Glutamatergic neuron (in vitro differentiated cells): ENCODE data around the gene FNDC3A. TPM values are rescaled to one million over a fixed set of nuclear protein-coding genes. Genes with fewer than 3 reads are reported as not detected.

Experiments
- DNase-seq: peaks from one replicate; pipeline ENCODE4 v3.0.0; 2022
- H3K27ac Mint-ChIP-seq: one replicate; pipeline ENCODE4 v1.8.0; 2020; ENCODE audit warnings: mild to moderate bottlenecking, mixed read lengths, inconsistent platforms; ENCODE audit not compliant: unreplicated experiment
- H3K27me3 Mint-ChIP-seq: one replicate; pipeline ENCODE4 v1.8.0; 2020; ENCODE audit warnings: mild to moderate bottlenecking, moderate library complexity, mixed read lengths, inconsistent platforms; ENCODE audit not compliant: unreplicated experiment
- H3K36me3 Mint-ChIP-seq: one replicate; pipeline ENCODE4 v1.8.0; 2020; ENCODE audit warnings: mild to moderate bottlenecking, mixed read lengths, inconsistent platforms; ENCODE audit not compliant: unreplicated experiment
- H3K4me1 Mint-ChIP-seq: one replicate; pipeline ENCODE4 v1.8.0; 2020; ENCODE audit warnings: mild to moderate bottlenecking, low read depth, mixed read lengths, inconsistent platforms; ENCODE audit not compliant: unreplicated experiment
- H3K4me3 Mint-ChIP-seq: one replicate; pipeline ENCODE4 v1.8.0; 2020; ENCODE audit warnings: mild to moderate bottlenecking, mixed read lengths, inconsistent platforms; ENCODE audit not compliant: unreplicated experiment
- H3K9me3 Mint-ChIP-seq: one replicate; pipeline ENCODE4 v1.8.0; 2020; ENCODE audit warnings: mild to moderate bottlenecking, moderate library complexity, mixed read lengths, inconsistent platforms; ENCODE audit not compliant: unreplicated experiment
- CTCF ChIP-seq: fragments of 200-600 bp; sonication (generic); IDR thresholded peaks from one replicate; pipeline ENCODE4 v1.5.0; 2021; ENCODE audit not compliant: partially characterized antibody, unreplicated experiment
- total RNA-seq: library from RNA; stranded (reverse); fragmentation: NEBNext Ultra II Directional; extraction: Animal tissue kit (Norgen Biotek cat#: 25700); gene quantifications from one replicate; pipeline ENCODE4 v1.2.1, GENCODE V29; 2021; ENCODE audit not compliant: unreplicated experiment

Gene FNDC3A
- total RNA-seq, 1 donor from 2014 or later = 46.3 TPM

GRCh38 chr13:49190901-49191300 lies 215.2 kb downstream of the FNDC3A start:
- Mint-ChIP-seq H3K4me1 (no peaks in the 10 kb centered on the region), H3K4me3 (no peak overlapping the region), H3K27ac (no peak overlapping the region), H3K36me3 (no peaks in the 10 kb centered on the region), H3K27me3 (no peaks in the 10 kb centered on the region), H3K9me3 (no peaks in the 10 kb centered on the region)
- no peak for DNase-seq
- no peak for TF ChIP-seq CTCF

- H3K36me3 Mint-ChIP-seq = no peaks in the 10 kb centered on the region
- H3K4me1 Mint-ChIP-seq = no peaks in the 10 kb centered on the region
- no peaks in the 10 kb centered on the region for H3K9me3 Mint-ChIP-seq
- H3K4me3 Mint-ChIP-seq = no peak overlapping the region
- TF ChIP-seq CTCF = no peak
- H3K27me3 Mint-ChIP-seq = no peaks in the 10 kb centered on the region
- DNase-seq = no peak
- H3K27ac Mint-ChIP-seq = no peak overlapping the region
These were observed 230.9 kb downstream of the FNDC3A start for GRCh38 chr13:49206641-49207040.

GRCh38 chr13:49208619-49209018 lies 232.9 kb downstream of the FNDC3A start:
- no peak overlapping the region for H3K4me3 Mint-ChIP-seq
- H3K27ac Mint-ChIP-seq = no peak overlapping the region
- no peaks in the 10 kb centered on the region for H3K27me3 Mint-ChIP-seq
- no peaks in the 10 kb centered on the region for H3K36me3 Mint-ChIP-seq
- DNase-seq = no peak
- no peak for TF ChIP-seq CTCF
- H3K9me3 Mint-ChIP-seq = peaks cover 2% of the 10 kb centered on the region
- H3K4me1 Mint-ChIP-seq = peaks cover 2% of the 10 kb centered on the region

- Mint-ChIP-seq H3K27me3 (no peaks in the 10 kb centered on the region), H3K4me1 (peaks cover 5% of the 10 kb centered on the region), H3K4me3 (no peak overlapping the region), H3K9me3 (peaks cover 4% of the 10 kb centered on the region), H3K27ac (no peak overlapping the region), H3K36me3 (no peaks in the 10 kb centered on the region)
- DNase-seq = no peak
- no peak for TF ChIP-seq CTCF
These were observed 234.4 kb downstream of the FNDC3A start for GRCh38 chr13:49210114-49210513.

GRCh38 chr13:49210669-49211068 lies 235.0 kb downstream of the FNDC3A start:
- Mint-ChIP-seq H3K4me1 (peaks cover 5% of the 10 kb centered on the region), H3K9me3 (peaks cover 4% of the 10 kb centered on the region), H3K27ac (no peak overlapping the region), H3K4me3 (no peak overlapping the region), H3K27me3 (peaks cover 1% of the 10 kb centered on the region), H3K36me3 (no peaks in the 10 kb centered on the region)
- DNase-seq = no peak
- TF ChIP-seq CTCF = no peak
